Panc1 (cell line): ENCODE data around the gene CDS2.

Experiments
- POLR2AphosphoS5 ChIP-seq: IDR thresholded peaks from 2 replicates; pipeline ENCODE4 v1.6.1; 2012; ENCODE audit warnings: mild to moderate bottlenecking, low read depth, low read length, moderate library complexity
- TF ChIP-seq, protein P1 (sequence below): fragments of 450-650 bp; IDR thresholded peaks from 2 replicates; pipeline ENCODE4 v1.5.1; 2017; ENCODE audit warnings: mild to moderate bottlenecking
- TF ChIP-seq, protein P2 (sequence below), 2 experiments: IDR thresholded peaks; 2 replicates each; pipeline ENCODE4 v1.6.1; 2011 to 2012; ENCODE audit warnings: low read depth in 2 of 2, control low read depth in 1 of 2, low read length in 1 of 2, mild to moderate bottlenecking in 1 of 2, moderate library complexity in 1 of 2; ENCODE audit not compliant: insufficient read depth in 1 of 2

DNA sequence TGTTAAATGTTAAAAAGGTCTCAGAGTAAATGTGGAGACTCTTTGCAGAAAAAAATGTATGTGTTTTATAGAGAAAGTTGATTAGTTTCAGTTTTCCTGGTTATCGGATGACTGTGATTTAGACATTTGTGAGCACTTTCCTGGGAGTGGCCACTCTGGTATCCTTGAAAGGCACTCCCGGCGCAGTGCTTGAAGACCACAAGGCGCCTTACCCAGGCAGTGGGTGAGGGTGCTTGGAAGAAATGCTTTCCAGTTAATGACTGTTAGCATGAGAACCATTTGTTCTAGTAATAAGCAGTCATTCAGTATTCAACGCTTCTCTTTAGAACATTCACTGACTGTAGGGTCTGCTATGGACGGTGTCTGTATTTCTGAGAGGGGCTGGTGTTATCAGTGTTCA, 7.2 kb downstream of the CDS2 start:
- TF ChIP-seq, protein P1, sequence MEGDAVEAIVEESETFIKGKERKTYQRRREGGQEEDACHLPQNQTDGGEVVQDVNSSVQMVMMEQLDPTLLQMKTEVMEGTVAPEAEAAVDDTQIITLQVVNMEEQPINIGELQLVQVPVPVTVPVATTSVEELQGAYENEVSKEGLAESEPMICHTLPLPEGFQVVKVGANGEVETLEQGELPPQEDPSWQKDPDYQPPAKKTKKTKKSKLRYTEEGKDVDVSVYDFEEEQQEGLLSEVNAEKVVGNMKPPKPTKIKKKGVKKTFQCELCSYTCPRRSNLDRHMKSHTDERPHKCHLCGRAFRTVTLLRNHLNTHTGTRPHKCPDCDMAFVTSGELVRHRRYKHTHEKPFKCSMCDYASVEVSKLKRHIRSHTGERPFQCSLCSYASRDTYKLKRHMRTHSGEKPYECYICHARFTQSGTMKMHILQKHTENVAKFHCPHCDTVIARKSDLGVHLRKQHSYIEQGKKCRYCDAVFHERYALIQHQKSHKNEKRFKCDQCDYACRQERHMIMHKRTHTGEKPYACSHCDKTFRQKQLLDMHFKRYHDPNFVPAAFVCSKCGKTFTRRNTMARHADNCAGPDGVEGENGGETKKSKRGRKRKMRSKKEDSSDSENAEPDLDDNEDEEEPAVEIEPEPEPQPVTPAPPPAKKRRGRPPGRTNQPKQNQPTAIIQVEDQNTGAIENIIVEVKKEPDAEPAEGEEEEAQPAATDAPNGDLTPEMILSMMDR = no peak
- TF ChIP-seq, protein P2, sequence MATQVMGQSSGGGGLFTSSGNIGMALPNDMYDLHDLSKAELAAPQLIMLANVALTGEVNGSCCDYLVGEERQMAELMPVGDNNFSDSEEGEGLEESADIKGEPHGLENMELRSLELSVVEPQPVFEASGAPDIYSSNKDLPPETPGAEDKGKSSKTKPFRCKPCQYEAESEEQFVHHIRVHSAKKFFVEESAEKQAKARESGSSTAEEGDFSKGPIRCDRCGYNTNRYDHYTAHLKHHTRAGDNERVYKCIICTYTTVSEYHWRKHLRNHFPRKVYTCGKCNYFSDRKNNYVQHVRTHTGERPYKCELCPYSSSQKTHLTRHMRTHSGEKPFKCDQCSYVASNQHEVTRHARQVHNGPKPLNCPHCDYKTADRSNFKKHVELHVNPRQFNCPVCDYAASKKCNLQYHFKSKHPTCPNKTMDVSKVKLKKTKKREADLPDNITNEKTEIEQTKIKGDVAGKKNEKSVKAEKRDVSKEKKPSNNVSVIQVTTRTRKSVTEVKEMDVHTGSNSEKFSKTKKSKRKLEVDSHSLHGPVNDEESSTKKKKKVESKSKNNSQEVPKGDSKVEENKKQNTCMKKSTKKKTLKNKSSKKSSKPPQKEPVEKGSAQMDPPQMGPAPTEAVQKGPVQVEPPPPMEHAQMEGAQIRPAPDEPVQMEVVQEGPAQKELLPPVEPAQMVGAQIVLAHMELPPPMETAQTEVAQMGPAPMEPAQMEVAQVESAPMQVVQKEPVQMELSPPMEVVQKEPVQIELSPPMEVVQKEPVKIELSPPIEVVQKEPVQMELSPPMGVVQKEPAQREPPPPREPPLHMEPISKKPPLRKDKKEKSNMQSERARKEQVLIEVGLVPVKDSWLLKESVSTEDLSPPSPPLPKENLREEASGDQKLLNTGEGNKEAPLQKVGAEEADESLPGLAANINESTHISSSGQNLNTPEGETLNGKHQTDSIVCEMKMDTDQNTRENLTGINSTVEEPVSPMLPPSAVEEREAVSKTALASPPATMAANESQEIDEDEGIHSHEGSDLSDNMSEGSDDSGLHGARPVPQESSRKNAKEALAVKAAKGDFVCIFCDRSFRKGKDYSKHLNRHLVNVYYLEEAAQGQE (IDR thresholded peaks at IDR 0.05; ENCODE audit: insufficient read depth in 1 of 2, low read depth in 2 of 2, low read length in 1 of 2) = no peak
- TF ChIP-seq POLR2AphosphoS5 = no peak
